ENCODE results near the gene B9D1.
A peak's percentile ranks its signal among the peaks of the same experiment; 100 is the strongest.

The B9D1 gene

DNA sequence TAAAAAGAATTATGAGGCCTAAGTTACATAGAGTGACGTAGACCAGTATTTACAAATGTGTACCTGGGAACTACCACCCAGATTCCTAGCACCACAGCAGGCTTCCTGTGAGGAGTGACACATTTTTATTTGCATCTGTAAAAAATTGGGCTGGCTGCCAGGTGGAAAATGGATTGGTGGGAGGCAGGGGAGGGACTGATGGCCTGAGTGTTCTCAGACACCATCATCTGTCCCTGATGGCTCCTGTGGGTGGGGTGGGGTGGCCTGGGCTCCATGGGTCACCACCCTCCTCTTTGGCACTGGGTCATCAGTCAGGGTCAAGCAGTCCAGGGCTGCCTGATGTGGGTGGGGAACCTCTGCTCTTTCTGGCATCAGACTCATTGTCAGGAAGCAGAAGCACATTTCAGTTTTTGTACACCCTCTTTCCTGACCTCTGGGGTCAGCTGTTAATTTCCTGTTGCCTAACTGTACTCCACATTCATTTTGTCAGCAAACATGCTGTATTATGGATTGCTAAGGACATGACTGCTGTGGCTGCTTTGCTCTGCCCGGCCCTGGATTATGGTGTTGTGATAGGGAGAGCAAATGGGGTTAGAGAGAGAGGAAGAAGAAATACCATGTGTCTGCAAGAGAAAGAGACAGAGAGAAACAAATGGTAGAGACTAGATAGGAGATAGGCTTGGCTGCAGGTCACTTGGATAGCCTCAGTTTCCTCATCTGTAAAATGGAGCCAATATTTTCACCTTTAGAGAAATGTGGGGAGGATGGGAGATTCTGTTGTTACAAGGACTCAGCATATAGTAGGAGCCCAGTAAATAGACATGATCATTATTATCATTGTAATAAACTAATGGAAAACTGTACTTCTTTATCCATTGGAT lies 36.0 kb upstream of the B9D1 start:
- TF ChIP-seq, protein P1, sequence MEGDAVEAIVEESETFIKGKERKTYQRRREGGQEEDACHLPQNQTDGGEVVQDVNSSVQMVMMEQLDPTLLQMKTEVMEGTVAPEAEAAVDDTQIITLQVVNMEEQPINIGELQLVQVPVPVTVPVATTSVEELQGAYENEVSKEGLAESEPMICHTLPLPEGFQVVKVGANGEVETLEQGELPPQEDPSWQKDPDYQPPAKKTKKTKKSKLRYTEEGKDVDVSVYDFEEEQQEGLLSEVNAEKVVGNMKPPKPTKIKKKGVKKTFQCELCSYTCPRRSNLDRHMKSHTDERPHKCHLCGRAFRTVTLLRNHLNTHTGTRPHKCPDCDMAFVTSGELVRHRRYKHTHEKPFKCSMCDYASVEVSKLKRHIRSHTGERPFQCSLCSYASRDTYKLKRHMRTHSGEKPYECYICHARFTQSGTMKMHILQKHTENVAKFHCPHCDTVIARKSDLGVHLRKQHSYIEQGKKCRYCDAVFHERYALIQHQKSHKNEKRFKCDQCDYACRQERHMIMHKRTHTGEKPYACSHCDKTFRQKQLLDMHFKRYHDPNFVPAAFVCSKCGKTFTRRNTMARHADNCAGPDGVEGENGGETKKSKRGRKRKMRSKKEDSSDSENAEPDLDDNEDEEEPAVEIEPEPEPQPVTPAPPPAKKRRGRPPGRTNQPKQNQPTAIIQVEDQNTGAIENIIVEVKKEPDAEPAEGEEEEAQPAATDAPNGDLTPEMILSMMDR (conservative IDR thresholded peaks at IDR 0.05): no peak
- peak overlapping the region; percentile 57 for H3K27ac ChIP-seq

DNA sequence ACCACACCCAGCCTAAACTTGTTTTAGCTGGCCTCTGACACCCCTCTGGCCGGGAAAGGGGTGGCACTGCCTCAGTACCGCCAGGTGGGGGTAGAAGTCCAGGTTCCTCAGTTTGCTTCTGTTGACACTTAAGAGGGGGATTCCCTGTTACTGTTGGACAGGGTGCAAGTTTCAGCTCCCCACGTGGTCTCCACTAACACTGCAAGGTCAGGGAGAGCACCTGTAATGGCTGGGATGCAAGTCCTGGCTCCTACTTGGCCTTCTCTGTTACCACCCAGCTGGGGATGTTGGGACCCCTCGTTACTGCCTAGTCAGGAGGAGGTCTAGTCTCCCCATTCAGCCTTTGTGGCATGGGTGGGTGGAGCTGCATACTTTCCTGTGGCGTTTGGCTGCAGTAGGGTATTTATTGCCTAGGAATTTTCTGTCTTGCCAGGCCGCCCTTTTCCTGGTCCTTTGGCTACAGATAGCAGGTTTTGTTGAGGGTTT lies 35.1 kb upstream of the B9D1 start:
- H3K27ac ChIP-seq: peak overlapping the region; percentile 57
- TF ChIP-seq, protein P1 (conservative IDR thresholded peaks at IDR 0.05): no peak

DNA sequence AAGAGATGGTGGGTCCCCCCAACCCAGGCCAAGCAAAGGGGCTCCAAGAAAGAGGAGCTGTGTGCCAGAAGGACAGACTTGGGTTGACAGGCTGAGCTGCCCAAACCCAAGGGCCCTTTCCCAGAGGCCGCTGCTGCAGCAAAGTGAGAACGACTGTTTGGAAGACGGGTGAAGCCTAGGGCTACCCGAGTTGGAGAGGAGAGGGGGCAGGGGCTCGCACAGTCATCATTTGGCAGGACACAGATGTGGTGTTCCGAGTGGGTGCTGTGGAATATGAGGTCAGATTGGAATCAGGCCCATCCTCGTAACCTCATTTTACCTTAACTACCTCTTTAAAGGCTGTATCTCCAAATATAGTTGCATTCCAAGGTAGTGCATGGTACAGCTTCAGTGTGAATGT lies 29.8 kb upstream of the B9D1 start:
- TF ChIP-seq, protein P1 (conservative IDR thresholded peaks at IDR 0.05): no peak
- H3K27ac ChIP-seq: no peak overlapping the region

DNA sequence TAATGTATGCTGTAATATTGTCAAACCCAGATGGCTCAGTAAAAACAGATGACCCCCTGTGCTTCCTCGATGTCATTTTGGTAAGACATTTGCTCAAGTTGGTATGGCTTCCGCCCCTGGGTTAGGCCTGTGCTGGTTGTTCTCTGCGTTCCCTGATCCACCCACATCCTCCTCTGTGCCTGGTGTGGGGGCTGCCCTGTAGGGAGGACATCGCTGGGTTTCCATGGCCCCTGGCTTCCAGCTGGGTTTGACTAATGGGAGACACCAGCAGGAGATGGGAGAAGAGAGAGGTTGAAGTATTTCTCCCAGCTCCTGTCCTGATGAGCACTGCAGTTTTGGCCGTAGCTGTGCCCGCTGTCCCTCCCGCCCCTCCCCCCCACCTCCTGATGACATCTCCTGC lies 28.9 kb upstream of the B9D1 start:
- TF ChIP-seq, protein P1 (conservative IDR thresholded peaks at IDR 0.05): no peak
- no peak overlapping the region for H3K27ac ChIP-seq

DNA sequence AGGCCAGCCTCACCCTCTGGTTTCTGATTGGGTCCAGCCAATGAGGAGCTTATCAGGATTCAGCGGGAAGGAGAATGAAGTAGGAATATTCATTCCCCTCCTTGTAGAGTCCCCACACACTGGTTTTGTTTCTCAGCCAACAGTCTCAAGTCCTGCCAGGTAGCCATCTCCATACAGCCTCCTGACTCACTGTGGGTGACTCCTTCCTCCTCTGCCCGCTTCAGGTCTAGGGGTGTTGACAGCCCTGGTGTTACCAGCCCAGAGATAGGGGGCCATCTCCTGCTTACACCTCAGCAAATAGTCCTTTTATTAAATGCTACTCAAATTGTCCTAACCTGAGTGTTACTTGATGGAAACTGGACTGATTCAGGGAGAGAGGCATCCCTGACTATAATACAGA lies 28.4 kb upstream of the B9D1 start:
- no peak overlapping the region for H3K27ac ChIP-seq
- TF ChIP-seq, protein P1 (conservative IDR thresholded peaks at IDR 0.05): no peak

DNA sequence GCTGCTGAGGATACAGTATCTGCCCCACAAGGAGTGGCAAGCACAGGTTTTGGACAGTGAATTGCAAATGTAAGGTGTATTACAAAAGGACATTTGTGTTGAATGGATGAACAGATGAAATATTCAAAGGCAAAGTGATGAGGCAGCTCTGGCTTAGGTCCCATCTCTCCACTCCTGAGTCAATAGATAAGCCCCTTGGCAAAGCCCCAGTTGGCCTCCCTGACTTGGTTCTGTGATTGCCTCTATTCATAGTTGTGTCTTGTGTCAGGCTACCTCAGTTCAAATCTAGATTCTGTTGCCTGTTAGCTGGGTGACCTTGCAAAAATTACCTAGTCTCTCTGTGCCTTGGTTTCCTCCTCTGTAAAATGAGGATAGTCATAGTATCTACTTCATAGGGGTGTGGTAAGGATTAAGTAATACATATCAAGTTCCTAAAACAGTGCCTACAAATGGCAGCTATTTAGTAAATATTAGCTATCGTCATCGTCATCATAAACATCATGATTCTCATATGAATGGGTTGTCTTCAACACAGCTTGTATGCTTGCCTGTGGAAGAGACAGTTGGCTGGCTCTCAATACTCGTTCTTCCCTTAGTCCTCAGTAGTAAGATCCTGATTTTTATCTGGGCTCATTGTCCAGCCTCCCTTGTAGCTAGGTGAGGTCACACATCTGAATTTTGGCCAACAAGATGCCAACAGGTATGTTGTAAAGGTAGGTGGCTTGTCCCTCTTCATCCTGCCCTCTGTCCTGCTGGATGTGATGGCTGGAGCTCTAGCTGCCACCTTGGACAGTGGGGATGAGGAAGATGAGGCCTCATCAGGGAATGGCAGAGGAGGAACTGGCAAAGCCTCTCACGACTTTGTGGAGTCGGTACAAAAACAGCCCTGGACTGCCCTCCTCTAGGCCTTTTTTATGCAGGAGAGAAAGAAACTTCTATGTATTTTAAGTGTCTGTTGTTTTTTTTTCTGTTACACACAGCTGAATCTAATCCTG lies 26.6 kb upstream of the B9D1 start:
- no peak overlapping the region for H3K27ac ChIP-seq
- TF ChIP-seq, protein P1 (conservative IDR thresholded peaks at IDR 0.05): no peak
